B cell (primary cell): Measurements from ENCODE around the gene FAM53A. TPM values are rescaled to one million over a fixed set of nuclear protein-coding genes. Genes with fewer than 3 reads are reported as not detected.

Source experiments
- ATAC-seq: fragments of 200-7000 bp; cut with Tn5 transposase; one replicate; pipeline ENCODE4 v1.10.0; 2021; ENCODE audit warnings: low read depth, mild to moderate bottlenecking, moderate number of reproducible peaks, moderate library complexity
- CTCF ChIA-PET: fragments of 350-600 bp; sonication (Branson Sonifier 250); formaldehyde crosslinking; loops from one replicate; lab custom pipeline; 2021; ENCODE audit warnings: antibody characterized with exemption, inconsistent platforms; lab: Charles Lee
- POLR2A ChIA-PET: fragments of 350-600 bp; sonication (Branson Sonifier 250); formaldehyde crosslinking; loops from one replicate; lab custom pipeline; 2021; ENCODE audit warnings: antibody characterized with exemption; lab: Charles Lee
- DNase-seq: peaks from one replicate; pipeline ENCODE4 v3.0.0; 2013
- H2AFZ ChIP-seq: 2 replicates; pipeline ENCODE4 v1.6.1; 2012; ENCODE audit warnings: mild to moderate bottlenecking, low read depth, low read length; ENCODE audit not compliant: insufficient read depth, poor library complexity, severe bottlenecking
- H3K27ac ChIP-seq, 2 donors: 1 replicate in 1 of 2; 2 replicates in 1 of 2; pipeline ENCODE4 v1.5.1; 2012 to 2013; ENCODE audit warnings: low read length in 2 of 2, mild to moderate bottlenecking in 2 of 2, moderate library complexity in 1 of 2
- H3K27me3 ChIP-seq, 4 experiments: fragments of 200-600 bp in 1 of 4; sonication (generic) in 1 of 4; replicated peaks in 1 of 4; 1 replicate in 2 of 4; 2 replicates in 2 of 4; pipeline versions ENCODE4 v1.6.1 to v1.7.0; 2013 to 2016; ENCODE audit warnings: low read length in 3 of 4, mild to moderate bottlenecking in 2 of 4, mixed read lengths in 1 of 4, moderate library complexity in 1 of 4; ENCODE audit not compliant: insufficient read depth in 4 of 4, control insufficient read depth in 3 of 4; ENCODE audit errors: control extremely low read depth in 1 of 4
- H3K36me3 ChIP-seq, 2 experiments: replicated peaks in 1 of 2; 1 replicate in 1 of 2; 2 replicates in 1 of 2; pipeline versions ENCODE4 v1.6.1 to v1.7.1; 2013; ENCODE audit warnings: low read length in 1 of 2; ENCODE audit not compliant: insufficient read depth in 2 of 2, control insufficient read depth in 1 of 2; ENCODE audit errors: control extremely low read depth in 1 of 2, extremely low read depth in 1 of 2
- H3K4me1 ChIP-seq, 2 donors: fragments of 200-600 bp in 1 of 2; sonication (generic) in 1 of 2; 1 replicate in 1 of 2; 2 replicates in 1 of 2; pipeline versions ENCODE4 v1.5.1 to v1.6.1; 2013 to 2017; ENCODE audit warnings: low read length in 2 of 2; ENCODE audit not compliant: control insufficient read depth in 2 of 2, insufficient read depth in 2 of 2
- H3K4me2 ChIP-seq: replicated peaks from 2 replicates; pipeline ENCODE3; 2012; ENCODE audit warnings: mild to moderate bottlenecking, low read depth, low read length; ENCODE audit not compliant: poor library complexity, severe bottlenecking
- H3K4me3 ChIP-seq, 5 experiments: fragments of 200-600 bp in 1 of 5; sonication (generic) in 1 of 5; 1 replicate in 3 of 5; 2 replicates in 2 of 5; pipeline versions ENCODE4 v1.5.1 to v1.7.0; 2011 to 2016; ENCODE audit warnings: low read length in 4 of 5, mild to moderate bottlenecking in 4 of 5, low read depth in 2 of 5, control low read depth in 1 of 5, moderate library complexity in 1 of 5; ENCODE audit not compliant: insufficient read depth in 1 of 5; ENCODE audit errors: control extremely low read depth in 1 of 5, extremely low read depth in 1 of 5
- H3K79me2 ChIP-seq: fragments of 200-600 bp; sonication (generic); one replicate; pipeline ENCODE4 v1.6.0; 2016; ENCODE audit warnings: low read length; ENCODE audit not compliant: control insufficient read depth, insufficient read depth
- H3K9ac ChIP-seq: fragments of 200-600 bp; sonication (generic); 2 replicates; pipeline ENCODE4 v1.6.1; 2017; ENCODE audit warnings: mild to moderate bottlenecking, low read length, moderate library complexity
- H3K9me3 ChIP-seq, 3 donors: one replicate each; pipeline versions ENCODE4 v1.6.1 to v1.7.1; 2013; ENCODE audit warnings: low read length in 2 of 3; ENCODE audit not compliant: control insufficient read depth in 2 of 3, insufficient read depth in 1 of 3; ENCODE audit errors: control extremely low read depth in 1 of 3
- H4K20me1 ChIP-seq: 2 replicates; pipeline ENCODE4 v1.6.0; 2012; ENCODE audit warnings: mild to moderate bottlenecking, low read length; ENCODE audit not compliant: insufficient read depth, control insufficient read depth, poor library complexity, severe bottlenecking
- H3K27ac Mint-ChIP-seq: one replicate; pipeline ENCODE4 v1.8.0; 2021; ENCODE audit warnings: mixed read lengths
- H3K27me3 Mint-ChIP-seq: one replicate; pipeline ENCODE4 v1.8.0; 2021; ENCODE audit warnings: mixed read lengths
- H3K4me1 Mint-ChIP-seq: one replicate; pipeline ENCODE4 v1.8.0; 2021; ENCODE audit warnings: mixed read lengths
- H3K4me3 Mint-ChIP-seq: one replicate; pipeline ENCODE4 v1.8.0; 2021; ENCODE audit warnings: mixed read lengths
- H3K9me3 Mint-ChIP-seq: one replicate; pipeline ENCODE4 v1.8.0; 2022; ENCODE audit warnings: mixed read lengths; ENCODE audit not compliant: insufficient read depth
- EZH2 ChIP-seq: IDR thresholded peaks from 2 replicates; pipeline ENCODE4 v1.6.1; 2012; ENCODE audit warnings: borderline replicate concordance, low read depth, mild to moderate bottlenecking, moderate library complexity, low read length; ENCODE audit not compliant: insufficient read depth, poor library complexity, severe bottlenecking
- WGBS: methylation state at CpG from one replicate; pipeline ENCODE4 v1.1.5; 2013; ENCODE audit warnings: missing lambda C conversion rate; ENCODE audit not compliant: insufficient coverage; 5-methylcytosine and 5-hydroxymethylcytosine counted together
- intact Hi-C: fragments of 100-400 bp; cut with micrococcal nuclease; formaldehyde crosslinking; loops from one replicate; pipeline ENCODE4 v1.10.0; 2022
- polyA plus RNA-seq: library from polyadenylated mRNA; depleted of rRNA; stranded (reverse); fragments of >200 nt; gene quantifications from 2 replicates; pipeline ENCODE4 v1.2.3, GENCODE V29; 2012
- total RNA-seq, 2 donors: library from RNA; stranded (reverse); fragments of 120-200 nt in 1 of 2; gene quantifications; 1 replicate in 1 of 2; 2 replicates in 1 of 2; pipeline versions ENCODE4 v1.2.3 to v1.2.4, GENCODE V29; 2013 to 2022
- TF ChIP-seq, protein P1 (sequence below): fragments of 200-600 bp; IDR thresholded peaks from one replicate; pipeline ENCODE4 v1.8.0; 2022; ENCODE audit warnings: antibody characterized with exemption, mild to moderate bottlenecking

FAM53A gene
- total and polyA plus RNA-seq, 2 donors (not counting 1 experiment from before 2014, with no cell fraction given), result 2.2 to 4.2 TPM

DNA sequence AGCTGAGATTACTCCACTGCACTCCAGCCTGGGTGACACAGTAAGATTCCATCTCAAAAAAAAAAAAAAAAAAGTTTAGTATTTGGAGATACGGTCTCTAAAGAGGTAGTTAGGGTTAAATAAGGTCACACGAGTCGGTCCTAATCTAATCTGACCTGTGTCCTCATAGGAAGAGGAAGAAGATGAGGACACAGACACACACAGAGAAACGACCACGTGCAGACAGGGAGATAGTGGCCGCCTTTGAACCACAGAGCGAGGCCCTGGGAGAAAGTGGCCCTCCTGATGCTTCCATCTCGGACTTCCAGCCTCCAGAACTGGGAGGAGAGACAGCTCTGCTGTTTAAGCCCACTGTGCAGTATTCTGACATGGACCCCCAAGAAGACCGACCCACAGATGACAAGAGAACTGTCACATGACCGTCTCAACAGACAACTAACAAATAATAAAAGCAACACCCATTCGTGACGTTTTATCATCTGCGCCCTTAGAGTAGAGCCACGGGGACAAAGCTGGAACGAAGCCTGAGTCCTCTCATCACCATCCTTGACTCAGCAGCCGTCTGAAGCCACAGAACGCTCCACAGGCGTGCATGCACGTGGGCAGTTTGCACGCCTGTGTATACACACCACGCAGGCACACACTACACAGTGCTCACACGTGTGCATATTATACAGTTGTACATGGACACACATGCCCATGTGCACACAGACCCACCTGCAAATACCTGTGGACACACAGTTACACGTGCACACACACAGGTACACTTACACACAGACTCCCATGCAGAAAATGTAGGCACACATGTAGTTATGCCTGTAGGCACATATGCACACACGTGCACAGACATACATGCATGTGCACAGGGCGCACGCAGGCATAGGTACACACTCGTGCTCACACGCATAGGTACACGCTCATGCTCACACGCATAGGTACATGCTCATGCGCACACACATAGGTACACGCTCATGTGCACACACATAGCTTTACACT, 51.7 kb downstream of the FAM53A start:
- intact Hi-C loops, result no loop called here
- Mint-ChIP-seq H3K27me3 (no peaks in the 10 kb centered on the region), H3K9me3 (no peaks in the 10 kb centered on the region), H3K4me1 (no peaks in the 10 kb centered on the region), H3K27ac (no peak overlapping the region), H3K4me3 (no peak overlapping the region)
- H4K20me1 ChIP-seq, result no peaks in the 10 kb centered on the region
- POLR2A ChIA-PET, result interaction anchor here (0.7 kb wide), 1 partner anchor 87 kb away, joined by 9 read pairs; no protein-coding TSS in a partner anchor
- H3K4me2 ChIP-seq, result no peak overlapping the region
- no peak for ATAC-seq
- H3K9me3 ChIP-seq, result peaks cover 0 to 11% (median 0%) of the 10 kb centered on the region in 3 donors
- WGBS, result 92% methylated on average over 27 of the region's 32 CpGs
- H3K9ac ChIP-seq, result no peak overlapping the region
- H3K36me3 ChIP-seq, result no peaks in the 10 kb centered on the region
- CTCF ChIA-PET, result no interaction called here
- H3K79me2 ChIP-seq, result no peaks in the 10 kb centered on the region
- peaks cover 0 to 4% (median 0%) of the 10 kb centered on the region in 4 experiments for H3K27me3 ChIP-seq
- no peak overlapping the region for H3K4me3 ChIP-seq
- H3K27ac ChIP-seq, result no peak overlapping the region
- DNase-seq, result no peak
- peaks cover 0 to 4% of the 10 kb centered on the region in 2 donors for H3K4me1 ChIP-seq
- no peak overlapping the region for H2AFZ ChIP-seq
- TF ChIP-seq, protein P1, sequence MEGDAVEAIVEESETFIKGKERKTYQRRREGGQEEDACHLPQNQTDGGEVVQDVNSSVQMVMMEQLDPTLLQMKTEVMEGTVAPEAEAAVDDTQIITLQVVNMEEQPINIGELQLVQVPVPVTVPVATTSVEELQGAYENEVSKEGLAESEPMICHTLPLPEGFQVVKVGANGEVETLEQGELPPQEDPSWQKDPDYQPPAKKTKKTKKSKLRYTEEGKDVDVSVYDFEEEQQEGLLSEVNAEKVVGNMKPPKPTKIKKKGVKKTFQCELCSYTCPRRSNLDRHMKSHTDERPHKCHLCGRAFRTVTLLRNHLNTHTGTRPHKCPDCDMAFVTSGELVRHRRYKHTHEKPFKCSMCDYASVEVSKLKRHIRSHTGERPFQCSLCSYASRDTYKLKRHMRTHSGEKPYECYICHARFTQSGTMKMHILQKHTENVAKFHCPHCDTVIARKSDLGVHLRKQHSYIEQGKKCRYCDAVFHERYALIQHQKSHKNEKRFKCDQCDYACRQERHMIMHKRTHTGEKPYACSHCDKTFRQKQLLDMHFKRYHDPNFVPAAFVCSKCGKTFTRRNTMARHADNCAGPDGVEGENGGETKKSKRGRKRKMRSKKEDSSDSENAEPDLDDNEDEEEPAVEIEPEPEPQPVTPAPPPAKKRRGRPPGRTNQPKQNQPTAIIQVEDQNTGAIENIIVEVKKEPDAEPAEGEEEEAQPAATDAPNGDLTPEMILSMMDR, result no peak
- no peak for TF ChIP-seq EZH2

DNA sequence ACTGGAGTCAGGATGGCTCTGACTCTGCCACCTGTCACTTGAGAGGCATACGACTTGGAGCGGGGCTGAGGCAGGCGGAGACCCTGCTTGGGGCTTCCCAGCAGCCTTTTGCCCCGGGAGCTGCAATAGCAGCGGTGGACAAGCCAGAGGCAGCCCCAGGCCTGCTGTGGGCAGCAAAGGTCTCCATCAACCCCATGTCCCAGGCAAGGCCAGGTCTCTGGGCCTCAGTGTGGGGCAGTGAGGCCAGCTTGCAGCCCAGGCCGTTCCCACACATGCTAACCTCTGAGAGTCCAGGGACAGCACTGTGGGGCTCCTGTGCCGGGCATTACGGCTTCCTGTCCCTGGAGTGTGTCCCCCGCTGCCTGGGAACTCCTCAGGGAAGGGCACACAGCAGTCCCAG, 53.0 kb downstream of the FAM53A start:
- Histone ChIP-seq H3K27me3 (peaks cover 0 to 4% (median 0%) of the 10 kb centered on the region in 4 experiments), H3K27ac (no peak overlapping the region), H3K4me3 (no peak overlapping the region), H3K4me2 (no peak overlapping the region), H3K36me3 (no peaks in the 10 kb centered on the region), H2AFZ (no peak overlapping the region), H3K9ac (no peak overlapping the region), H3K9me3 (peaks cover 0 to 12% (median 0%) of the 10 kb centered on the region in 3 donors), H4K20me1 (no peaks in the 10 kb centered on the region), H3K79me2 (no peaks in the 10 kb centered on the region), H3K4me1 (peaks cover 0 to 4% of the 10 kb centered on the region in 2 donors)
- intact Hi-C loops, result no loop called here
- TF ChIP-seq, protein P1, result no peak
- no peak for TF ChIP-seq EZH2
- Mint-ChIP-seq H3K4me1 (no peaks in the 10 kb centered on the region), H3K27ac (no peak overlapping the region), H3K27me3 (no peaks in the 10 kb centered on the region), H3K4me3 (no peak overlapping the region), H3K9me3 (no peaks in the 10 kb centered on the region)
- 92% methylated on average over 9 of the region's 9 CpGs for WGBS
- ATAC-seq (no peak), DNase-seq (no peak)
- ChIA-PET POLR2A (no interaction called here), CTCF (no interaction called here)
